Smooth muscle cell (in vitro differentiated cells): Measurements from ENCODE around the gene GSC2. TPM values are rescaled to one million over a fixed set of nuclear protein-coding genes. Genes with fewer than 3 reads are reported as not detected.

ENCODE experiments used
- DNase-seq: peaks from one replicate; lab custom pipeline; 2025; ENCODE audit not compliant: unreplicated experiment; lab: John Stamatoyannopoulos, UW
- H2AFZ ChIP-seq: fragments of 200-600 bp; sonication (generic); 2 replicates; pipeline ENCODE4 v1.6.0; 2016; ENCODE audit warnings: antibody characterized with exemption, low read depth, mild to moderate bottlenecking
- H3F3A ChIP-seq: fragments of 200-600 bp; sonication (generic); 2 replicates; pipeline ENCODE4 v1.6.0; 2017; ENCODE audit warnings: antibody characterized with exemption, low read depth
- H3K27ac ChIP-seq: fragments of 200-600 bp; sonication (generic); 2 replicates; pipeline ENCODE4 v1.5.1; 2016; ENCODE audit warnings: low read depth, mild to moderate bottlenecking
- H3K27me3 ChIP-seq: fragments of 200-600 bp; sonication (generic); 2 replicates; pipeline ENCODE4 v1.6.1; 2016; ENCODE audit warnings: low read depth, mild to moderate bottlenecking
- H3K36me3 ChIP-seq: fragments of 200-600 bp; sonication (generic); 2 replicates; pipeline ENCODE4 v1.5.1; 2016; ENCODE audit warnings: low read depth
- H3K4me1 ChIP-seq: fragments of 200-600 bp; sonication (generic); 2 replicates; pipeline ENCODE4 v1.5.1; 2016; ENCODE audit warnings: low read depth
- H3K4me2 ChIP-seq: fragments of 200-600 bp; sonication (generic); 2 replicates; pipeline ENCODE4 v1.6.0; 2016; ENCODE audit warnings: mild to moderate bottlenecking
- H3K4me3 ChIP-seq: fragments of 200-600 bp; sonication (generic); 2 replicates; pipeline ENCODE4 v1.5.1; 2016; ENCODE audit warnings: mild to moderate bottlenecking
- H3K79me2 ChIP-seq: fragments of 200-600 bp; sonication (generic); 2 replicates; pipeline ENCODE4 v1.6.0; 2016; ENCODE audit warnings: low read depth, mild to moderate bottlenecking
- H3K9ac ChIP-seq: fragments of 200-600 bp; sonication (generic); 2 replicates; pipeline ENCODE4 v1.6.0; 2016; ENCODE audit warnings: low read depth
- H3K9me3 ChIP-seq: fragments of 200-600 bp; sonication (generic); replicated peaks from 2 replicates; pipeline ENCODE4 v1.5.1; 2016; ENCODE audit warnings: low read depth
- H4K20me1 ChIP-seq: fragments of 200-600 bp; sonication (generic); 2 replicates; pipeline ENCODE4 v1.6.0; 2016; ENCODE audit warnings: low read depth
- CTCF ChIP-seq: fragments of 200-600 bp; sonication (generic); IDR thresholded peaks from 2 replicates; pipeline ENCODE4 v1.5.1; 2017; ENCODE audit warnings: borderline replicate concordance, mild to moderate bottlenecking, antibody characterized with exemption; ENCODE audit not compliant: insufficient read depth, poor library complexity, severe bottlenecking
- WGBS: methylation state at CpG from one replicate; pipeline ENCODE4 v1.1.7; 2016; ENCODE audit warnings: low lambda C conversion rate; 5-methylcytosine and 5-hydroxymethylcytosine counted together
- polyA plus RNA-seq: library from polyadenylated mRNA; unstranded; fragments of >200 nt; fragmentation: Nextera tagmentation; extraction: Ambion mirVana; gene quantifications from 2 replicates; pipeline ENCODE4 v1.2.1, GENCODE V29; 2016
- total RNA-seq: library from RNA; depleted of rRNA; stranded (reverse); fragments of >200 nt; gene quantifications from 2 replicates; pipeline ENCODE4 v1.2.3, GENCODE V29; 2014

Gene GSC2
- total and polyA plus RNA-seq, 2 experiments from 2014 or later, result not detected

GRCh38 chr22:19152942-19153883 lies 3.1 kb upstream of the GSC2 start:
- 71% methylated on average over 11 of the region's 11 CpGs for WGBS
- Histone ChIP-seq H3K9ac (no peak overlapping the region), H3K36me3 (no peaks in the 10 kb centered on the region), H3F3A (no peaks in the 10 kb centered on the region), H3K4me1 (no peaks in the 10 kb centered on the region), H3K27me3 (peaks cover 53% of the 10 kb centered on the region), H3K4me2 (no peak overlapping the region), H3K27ac (no peak overlapping the region), H3K79me2 (no peaks in the 10 kb centered on the region), H3K4me3 (no peak overlapping the region), H3K9me3 (no peaks in the 10 kb centered on the region), H2AFZ (no peak overlapping the region), H4K20me1 (no peaks in the 10 kb centered on the region)
- no peak for TF ChIP-seq CTCF
- no peak for DNase-seq

- Histone ChIP-seq H3K9ac (no peak overlapping the region), H3K4me3 (no peak overlapping the region), H3K4me1 (no peaks in the 10 kb centered on the region), H3K36me3 (no peaks in the 10 kb centered on the region), H4K20me1 (no peaks in the 10 kb centered on the region), H3K4me2 (no peak overlapping the region), H3F3A (no peaks in the 10 kb centered on the region), H3K27ac (no peak overlapping the region), H3K9me3 (no peaks in the 10 kb centered on the region), H3K79me2 (no peaks in the 10 kb centered on the region), H2AFZ (no peak overlapping the region), H3K27me3 (peaks cover 69% of the 10 kb centered on the region)
- no peak for DNase-seq
- 74% methylated on average over 10 of the region's 10 CpGs for WGBS
- TF ChIP-seq CTCF, result no peak
Observed at GRCh38 chr22:19151329-19152191, 1.5 kb upstream of the GSC2 start.

GRCh38 chr22:19150482-19151328 lies 613 bp upstream of the GSC2 start:
- Histone ChIP-seq H3K9me3 (no peaks in the 10 kb centered on the region), H3F3A (no peaks in the 10 kb centered on the region), H3K4me1 (no peaks in the 10 kb centered on the region), H3K36me3 (no peaks in the 10 kb centered on the region), H4K20me1 (no peaks in the 10 kb centered on the region), H3K27ac (no peak overlapping the region), H3K4me2 (no peak overlapping the region), H3K4me3 (no peak overlapping the region), H3K9ac (no peak overlapping the region), H2AFZ (no peak overlapping the region), H3K27me3 (peaks cover 76% of the 10 kb centered on the region), H3K79me2 (no peaks in the 10 kb centered on the region)
- no peak for TF ChIP-seq CTCF
- 30% methylated on average over 41 of the region's 68 CpGs for WGBS
- no peak for DNase-seq
